Right forelimb (tissue), 1 donor: ENCODE data around the gene CHRNA1.

ENCODE experiments used
- DNase-seq: peaks from one replicate; pipeline ENCODE4 v3.0.0-alpha.2; 2018

The CHRNA1 gene

GRCh38 chr2:174781298-174781697 is 17.0 kb upstream of the CHRNA1 start:
- DNase-seq = no peak

- no peak for DNase-seq
Measured at GRCh38 chr2:174780856-174781255, 16.6 kb upstream of the CHRNA1 start.

- DNase-seq = no peak
Measured at GRCh38 chr2:174780191-174780840, 16.0 kb upstream of the CHRNA1 start.

GRCh38 chr2:174779361-174779928 is 15.2 kb upstream of the CHRNA1 start:
- no peak for DNase-seq

GRCh38 chr2:174778085-174778981 is 14.1 kb upstream of the CHRNA1 start:
- DNase-seq = peak; percentile 63

- DNase-seq = no peak
Measured at GRCh38 chr2:174777347-174778084, 13.2 kb upstream of the CHRNA1 start.

GRCh38 chr2:174776675-174777074 is 12.4 kb upstream of the CHRNA1 start:
- DNase-seq = no peak

- no peak for DNase-seq
Measured at GRCh38 chr2:174776223-174776622, 12.0 kb upstream of the CHRNA1 start.

GRCh38 chr2:174775571-174775980 is 11.3 kb upstream of the CHRNA1 start:
- no peak for DNase-seq

GRCh38 chr2:174774886-174775285 is 10.6 kb upstream of the CHRNA1 start:
- DNase-seq = no peak

- DNase-seq = no peak
Measured at GRCh38 chr2:174773215-174773614, 8.9 kb upstream of the CHRNA1 start.

GRCh38 chr2:174772472-174772801 is 8.2 kb upstream of the CHRNA1 start:
- DNase-seq = no peak

GRCh38 chr2:174771631-174772471 is 7.6 kb upstream of the CHRNA1 start:
- peak; percentile 88 for DNase-seq

GRCh38 chr2:174771136-174771535 is 6.9 kb upstream of the CHRNA1 start:
- no peak for DNase-seq

GRCh38 chr2:174768557-174768956 is 4.3 kb upstream of the CHRNA1 start:
- DNase-seq = no peak

GRCh38 chr2:174766271-174766670 is 2.0 kb upstream of the CHRNA1 start:
- DNase-seq = no peak

- no peak for DNase-seq
Measured at GRCh38 chr2:174765576-174765975, 1.3 kb upstream of the CHRNA1 start.

GRCh38 chr2:174763780-174764179 is 492 bp downstream of the CHRNA1 start:
- no peak for DNase-seq

GRCh38 chr2:174762464-174762863 is 1.8 kb downstream of the CHRNA1 start:
- no peak for DNase-seq

GRCh38 chr2:174761837-174762236 is 2.4 kb downstream of the CHRNA1 start:
- DNase-seq = no peak

GRCh38 chr2:174760845-174761473 is 3.3 kb downstream of the CHRNA1 start:
- DNase-seq = no peak
